GM10248 (cell line): Measurements from ENCODE around the gene TTYH3.

Source experiments
- CTCF ChIA-PET: fragments of 300-600 bp; sonication (Branson Sonifier 250); formaldehyde crosslinking; extraction: SDS; loops from one replicate; lab custom pipeline; 2021; ENCODE audit warnings: antibody characterized with exemption; lab: Yijun Ruan, JAX
- POLR2A ChIA-PET: fragments of 350-650 bp; sonication (Branson Sonifier 250); formaldehyde crosslinking; extraction: SDS; loops from one replicate; lab custom pipeline; 2020; ENCODE audit warnings: antibody characterized with exemption; lab: Yijun Ruan, JAX
- DNase-seq: peaks from one replicate; pipeline ENCODE4 v3.0.0; 2012; ENCODE audit errors: extremely low spot score
- CTCF ChIP-seq: IDR thresholded peaks from 2 replicates; pipeline ENCODE4 v1.5.1; 2012; ENCODE audit warnings: mild to moderate bottlenecking, low read depth; ENCODE audit errors: extremely low read depth, missing control alignments, control extremely low read depth

The TTYH3 gene

DNA sequence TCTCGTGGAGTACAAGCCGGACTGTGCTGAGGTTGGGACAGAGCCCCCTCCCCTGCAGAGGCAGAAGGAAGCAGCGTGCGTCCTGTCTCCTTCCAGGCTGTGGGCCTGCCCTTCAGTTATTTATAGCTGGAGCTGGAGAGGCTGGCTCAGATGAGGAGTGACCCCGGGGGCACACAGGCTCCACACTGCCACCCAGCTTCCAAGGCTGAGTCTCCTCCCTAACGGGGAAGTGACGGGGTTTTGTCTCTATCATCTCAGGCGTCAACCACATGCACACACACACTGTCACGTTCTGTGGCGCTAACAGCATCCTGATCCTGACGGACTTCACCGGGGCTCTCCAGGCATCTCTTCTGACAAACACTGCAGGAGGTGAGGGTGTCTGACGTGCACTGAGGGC, 81.6 kb downstream of the TTYH3 start:
- no peak for DNase-seq
- TF ChIP-seq CTCF, result no peak
- ChIA-PET CTCF (interaction anchor here (1.5 to 8.1 kb wide), 5 partner anchors 8 to 43 kb away, joined by 3 to 56 read pairs (median 17); partner anchors contain the start of gene AMZ1), POLR2A (no interaction called here)

DNA sequence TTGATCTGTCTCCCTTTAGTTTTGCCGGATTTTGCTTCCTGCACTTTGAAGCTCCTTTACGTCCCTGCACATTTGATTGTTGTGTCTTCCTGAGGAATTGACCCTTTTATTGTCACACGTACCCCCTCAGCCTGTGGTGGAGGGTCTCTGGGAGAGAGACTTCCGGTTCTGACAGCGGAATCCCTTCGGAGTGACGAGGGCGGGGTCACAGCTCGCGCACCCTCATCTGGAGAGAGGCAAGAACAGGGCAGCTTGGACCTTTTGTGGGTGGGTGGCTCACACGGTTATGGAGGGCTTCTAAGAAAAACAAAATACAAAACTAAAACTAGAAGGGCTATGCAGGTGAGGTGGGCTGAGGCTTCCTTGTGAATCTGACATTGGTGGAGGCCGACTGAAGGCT, 82.2 kb downstream of the TTYH3 start:
- no peak for TF ChIP-seq CTCF
- no peak for DNase-seq
- ChIA-PET CTCF (interaction anchor here (1.5 to 8.1 kb wide), 4 partner anchors 15 to 44 kb away, joined by 3 to 56 read pairs (median 16); partner anchors contain the start of gene AMZ1), POLR2A (no interaction called here)
